Neural progenitor cell (in vitro differentiated cells): ENCODE measurements around the gene DHRS4L2. TPM values are rescaled to one million over a fixed set of nuclear protein-coding genes. Genes with fewer than 3 reads are reported as not detected.
A peak's percentile ranks its signal among the peaks of the same experiment; 100 is the strongest.
"Not testable (repeated sequence)": the region's sequence is repeated elsewhere in the genome, so short reads cannot be mapped to it uniquely, and the experiment has no call there.

Source experiments
- DNase-seq: peaks from one replicate; pipeline ENCODE4 v3.0.0-alpha.2; 2016; ENCODE audit warnings: low spot score
- H2AFZ ChIP-seq: fragments of 200-600 bp; sonication (generic); replicated peaks from 2 replicates; pipeline ENCODE4 v1.6.1; 2016; ENCODE audit warnings: antibody characterized with exemption
- H3F3A ChIP-seq: fragments of 200-600 bp; sonication (generic); 2 replicates; pipeline ENCODE4 v1.6.1; 2016; ENCODE audit warnings: antibody characterized with exemption, low read depth
- H3K27ac ChIP-seq: fragments of 200-600 bp; sonication (generic); 2 replicates; pipeline ENCODE4 v1.5.1; 2016; ENCODE audit warnings: mild to moderate bottlenecking
- H3K27me3 ChIP-seq: fragments of 200-600 bp; sonication (generic); 2 replicates; pipeline ENCODE4 v1.6.1; 2016; ENCODE audit warnings: mild to moderate bottlenecking, moderate library complexity
- H3K36me3 ChIP-seq: fragments of 200-600 bp; sonication (generic); 2 replicates; pipeline ENCODE4 v1.5.1; 2016
- H3K4me1 ChIP-seq: fragments of 200-600 bp; sonication (generic); 2 replicates; pipeline ENCODE4 v1.6.1; 2016; ENCODE audit warnings: mixed run types
- H3K4me2 ChIP-seq: fragments of 200-600 bp; sonication (generic); 2 replicates; pipeline ENCODE4 v1.6.1; 2016
- H3K4me3 ChIP-seq: fragments of 200-600 bp; sonication (generic); 2 replicates; pipeline ENCODE4 v1.5.1; 2016
- H3K79me2 ChIP-seq: fragments of 200-600 bp; sonication (generic); 2 replicates; pipeline ENCODE4 v1.6.1; 2016; ENCODE audit warnings: low read depth
- H3K9ac ChIP-seq: fragments of 200-600 bp; sonication (generic); 2 replicates; pipeline ENCODE4 v1.6.1; 2016
- H3K9me3 ChIP-seq: fragments of 200-600 bp; sonication (generic); 2 replicates; pipeline ENCODE4 v1.5.1; 2016; ENCODE audit warnings: low read depth
- H4K20me1 ChIP-seq: fragments of 200-600 bp; sonication (generic); 2 replicates; pipeline ENCODE4 v1.6.1; 2016; ENCODE audit warnings: low read depth
- H3K27ac Mint-ChIP-seq: 3 replicates; pipeline ENCODE4 v1.8.0; 2021; ENCODE audit warnings: mixed read lengths
- H3K27me3 Mint-ChIP-seq: 2 replicates; pipeline ENCODE4 v1.8.0; 2022; ENCODE audit warnings: low read depth, mild to moderate bottlenecking, inconsistent platforms, moderate library complexity, mixed read lengths; ENCODE audit not compliant: insufficient read depth
- H3K36me3 Mint-ChIP-seq: 3 replicates; pipeline ENCODE4 v1.8.0; 2021; ENCODE audit warnings: mixed read lengths
- H3K4me1 Mint-ChIP-seq: 3 replicates; pipeline ENCODE4 v1.8.0; 2021; ENCODE audit warnings: mixed read lengths
- H3K4me3 Mint-ChIP-seq: 3 replicates; pipeline ENCODE4 v1.8.0; 2021; ENCODE audit warnings: mild to moderate bottlenecking, moderate library complexity, mixed read lengths
- H3K9me3 Mint-ChIP-seq: 3 replicates; pipeline ENCODE4 v1.8.0; 2020; ENCODE audit warnings: mixed read lengths
- CTCF ChIP-seq: fragments of 200-600 bp; sonication (generic); IDR thresholded peaks from 2 replicates; pipeline ENCODE4 v1.5.1; 2017; ENCODE audit warnings: antibody characterized with exemption, mild to moderate bottlenecking
- EZH2 ChIP-seq: fragments of 200-600 bp; sonication (generic); IDR thresholded peaks from 2 replicates; pipeline ENCODE4 v1.6.1; 2017; ENCODE audit warnings: antibody characterized with exemption, mild to moderate bottlenecking, moderate library complexity
- EZH2phosphoT487 ChIP-seq: fragments of 200-600 bp; sonication (generic); IDR thresholded peaks from 2 replicates; pipeline ENCODE4 v1.6.1; 2017; ENCODE audit warnings: antibody characterized with exemption
- total RNA-seq: library from RNA; depleted of rRNA; stranded (reverse); fragments of >200 nt; gene quantifications from 2 replicates; pipeline ENCODE4 v1.2.3, GENCODE V29; 2015; ENCODE audit warnings: low replicate concordance

The DHRS4L2 gene
- total RNA-seq, 1 donor from 2014 or later = 3.6 TPM

DNA sequence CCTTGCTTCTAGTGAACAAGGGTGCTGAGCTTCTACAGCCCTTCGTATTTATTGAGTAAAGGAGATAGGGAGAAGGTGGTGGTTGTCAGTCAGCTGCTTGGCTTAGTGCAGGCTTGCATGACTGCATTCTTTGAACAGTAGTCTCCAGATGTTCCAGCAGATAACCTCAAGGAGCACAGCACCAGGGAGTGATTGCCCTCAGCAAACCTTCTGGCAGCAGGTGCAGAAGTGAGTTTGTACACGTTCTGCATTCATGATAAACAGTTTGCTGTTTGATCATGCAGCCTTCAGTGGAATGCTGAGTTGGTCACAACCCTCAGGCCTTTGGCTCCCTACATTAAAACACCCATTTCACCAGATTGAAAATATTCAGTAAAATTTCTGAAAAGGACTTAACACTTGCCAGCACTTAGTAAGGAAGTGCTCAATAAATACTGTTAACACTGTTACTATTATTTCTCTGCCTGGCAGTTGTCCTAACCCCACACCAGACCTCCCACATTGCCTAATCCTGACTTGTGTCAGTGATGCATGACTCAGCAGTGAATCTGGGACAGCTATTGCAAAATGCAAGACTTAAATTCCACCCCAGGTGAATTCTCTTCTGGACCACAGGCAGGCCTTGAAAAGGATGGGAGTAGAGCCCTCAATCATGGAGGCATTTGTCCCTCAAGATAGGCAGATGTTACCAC lies 44.1 kb downstream of the DHRS4L2 start:
- H2AFZ ChIP-seq = no peak overlapping the region
- no peak overlapping the region for H3K27ac Mint-ChIP-seq

DNA sequence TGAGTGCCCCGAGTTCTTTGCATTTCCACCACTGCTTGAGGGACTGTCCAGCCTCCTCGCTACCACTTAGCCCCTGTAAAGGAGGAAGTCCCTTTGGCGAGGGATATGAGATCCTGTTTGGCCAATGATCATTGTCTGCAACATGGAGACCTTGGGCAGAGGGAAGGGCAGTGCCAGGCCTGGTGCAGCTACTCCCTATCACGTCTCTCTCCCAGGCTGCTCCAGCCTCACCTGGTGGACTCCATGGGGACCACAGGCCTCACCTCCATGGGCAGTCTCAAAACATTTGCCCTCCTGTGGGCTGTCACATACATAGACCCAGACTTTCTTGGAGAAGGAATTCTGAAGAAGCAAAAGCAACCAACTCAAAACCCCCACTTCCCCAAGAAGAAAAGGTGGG lies 47.0 kb downstream of the DHRS4L2 start:
- not testable (repeated sequence) for H3K9me3 ChIP-seq, H3K36me3 ChIP-seq, H3K9ac ChIP-seq, H3K36me3 Mint-ChIP-seq, H3K4me1 ChIP-seq, H3F3A ChIP-seq, H4K20me1 ChIP-seq, H3K79me2 ChIP-seq, DNase-seq, H3K27me3 ChIP-seq, H3K27ac ChIP-seq
- Mint-ChIP-seq H3K27me3 (peaks cover 17% of the 10 kb centered on the region), H3K4me1 (peaks cover 10% of the 10 kb centered on the region), H3K9me3 (peaks cover 19% of the 10 kb centered on the region), H3K4me3 (peak overlapping the region; percentile 85), H3K27ac (peak overlapping the region; percentile 87)
- Histone ChIP-seq H3K4me3 (peak overlapping the region; percentile 59), H2AFZ (peak overlapping the region; percentile 98), H3K4me2 (peak overlapping the region; percentile 93)

More for the DNA sequence above, 44.1 kb downstream of the DHRS4L2 start:
- Mint-ChIP-seq H3K4me3 (no peak overlapping the region), H3K36me3 (no peaks in the 10 kb centered on the region), H3K4me1 (peaks cover 10% of the 10 kb centered on the region), H3K27me3 (peaks cover 14% of the 10 kb centered on the region), H3K9me3 (peaks cover 26% of the 10 kb centered on the region)
- Histone ChIP-seq H3F3A (peaks cover 4% of the 10 kb centered on the region), H4K20me1 (no peaks in the 10 kb centered on the region), H3K4me3 (no peak overlapping the region), H3K27ac (no peak overlapping the region), H3K27me3 (peaks cover 3% of the 10 kb centered on the region), H3K4me2 (no peak overlapping the region), H3K9ac (no peak overlapping the region), H3K9me3 (no peaks in the 10 kb centered on the region), H3K4me1 (no peaks in the 10 kb centered on the region), H3K79me2 (no peaks in the 10 kb centered on the region), H3K36me3 (no peaks in the 10 kb centered on the region)
- no peak for DNase-seq
- no peak for TF ChIP-seq CTCF
- no peak for TF ChIP-seq EZH2
- no peak for TF ChIP-seq EZH2phosphoT487

DNA sequence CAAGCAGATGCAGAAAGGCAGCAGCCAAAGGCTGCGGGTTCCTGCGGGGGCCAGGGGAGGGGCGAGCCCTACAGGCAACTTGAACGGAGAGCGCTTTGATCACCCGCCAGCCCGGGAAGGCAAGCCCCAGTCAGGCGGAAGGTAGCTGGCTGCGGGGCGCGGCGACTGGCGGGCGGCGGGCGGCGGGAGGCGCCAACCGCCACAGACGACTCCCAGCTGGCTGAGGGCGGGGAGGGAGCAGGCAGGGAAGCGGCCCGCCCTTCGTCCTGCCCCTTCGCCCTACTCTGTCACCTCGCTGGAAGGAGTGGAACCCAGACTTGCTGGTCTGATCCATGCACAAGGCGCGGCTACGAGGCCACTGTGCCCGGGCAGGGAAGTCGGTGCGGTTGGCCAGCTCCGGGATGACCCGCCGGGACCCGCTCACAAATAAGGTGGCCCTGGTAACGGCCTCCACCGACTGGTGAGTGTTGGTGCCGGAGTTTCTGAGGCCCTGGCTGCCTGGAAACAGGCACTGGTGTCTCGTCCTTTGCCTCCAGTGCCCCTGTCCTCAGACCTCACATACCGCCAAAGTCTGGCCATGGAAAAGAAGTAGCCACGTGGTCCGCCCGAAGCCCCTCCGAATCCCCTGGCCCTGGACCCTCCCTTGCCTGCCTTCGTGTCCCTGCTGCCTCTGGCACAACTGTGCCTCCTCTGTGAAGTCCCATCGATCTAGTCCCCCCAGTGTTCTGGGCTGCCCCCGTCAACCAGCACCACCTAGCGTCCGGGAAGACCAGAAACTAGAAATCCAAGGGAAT lies 47.6 kb downstream of the DHRS4L2 start:
- no peaks in the 10 kb centered on the region for H4K20me1 ChIP-seq
- H3F3A ChIP-seq = peaks cover 4% of the 10 kb centered on the region
- H3K27ac ChIP-seq = no peak overlapping the region
- Mint-ChIP-seq H3K4me1 (peaks cover 10% of the 10 kb centered on the region), H3K27ac (peak overlapping the region; percentile 87), H3K27me3 (peaks cover 16% of the 10 kb centered on the region), H3K4me3 (peak overlapping the region; percentile 93), H3K36me3 (no peaks in the 10 kb centered on the region), H3K9me3 (peaks cover 14% of the 10 kb centered on the region)
- H3K4me2 ChIP-seq = peak overlapping the region; percentile 93
- no peaks in the 10 kb centered on the region for H3K9me3 ChIP-seq
- peak; percentile 85 for DNase-seq
- no peaks in the 10 kb centered on the region for H3K4me1 ChIP-seq
- H3K79me2 ChIP-seq = no peaks in the 10 kb centered on the region
- H2AFZ ChIP-seq = peak overlapping the region; percentile 98
- no peak overlapping the region for H3K9ac ChIP-seq
- no peaks in the 10 kb centered on the region for H3K36me3 ChIP-seq
- peaks cover 3% of the 10 kb centered on the region for H3K27me3 ChIP-seq
- peak overlapping the region; percentile 59 for H3K4me3 ChIP-seq
- TF ChIP-seq CTCF (peak; percentile 75), EZH2phosphoT487 (no peak)

- H3K9ac ChIP-seq = not testable (repeated sequence)
These were observed 48.4 kb downstream of the DHRS4L2 start for GRCh38 chr14:24036963-24037657.

More at GRCh38 chr14:24036963-24037657, 48.4 kb downstream of the DHRS4L2 start:
- peak overlapping the region; percentile 93 for H3K4me3 Mint-ChIP-seq
- peak overlapping the region; percentile 59 for H3K4me3 ChIP-seq
- H3F3A ChIP-seq, DNase-seq, H3K36me3 ChIP-seq, H3K79me2 ChIP-seq, H4K20me1 ChIP-seq, H3K36me3 Mint-ChIP-seq, H3K9me3 ChIP-seq, H3K27ac ChIP-seq, H3K9me3 Mint-ChIP-seq, H3K4me1 ChIP-seq, H3K27me3 ChIP-seq: not testable (repeated sequence)
- peaks cover 10% of the 10 kb centered on the region for H3K4me1 Mint-ChIP-seq
- H3K27me3 Mint-ChIP-seq = peaks cover 15% of the 10 kb centered on the region
- peak overlapping the region; percentile 80 for H3K27ac Mint-ChIP-seq
- peak overlapping the region; percentile 98 for H2AFZ ChIP-seq
- peak overlapping the region; percentile 93 for H3K4me2 ChIP-seq
